ENCODE data around the gene NFKBIZ.
"Not testable (repeated sequence)": the region's sequence is repeated elsewhere in the genome, so short reads cannot be mapped to it uniquely, and the experiment has no call there.

DNA sequence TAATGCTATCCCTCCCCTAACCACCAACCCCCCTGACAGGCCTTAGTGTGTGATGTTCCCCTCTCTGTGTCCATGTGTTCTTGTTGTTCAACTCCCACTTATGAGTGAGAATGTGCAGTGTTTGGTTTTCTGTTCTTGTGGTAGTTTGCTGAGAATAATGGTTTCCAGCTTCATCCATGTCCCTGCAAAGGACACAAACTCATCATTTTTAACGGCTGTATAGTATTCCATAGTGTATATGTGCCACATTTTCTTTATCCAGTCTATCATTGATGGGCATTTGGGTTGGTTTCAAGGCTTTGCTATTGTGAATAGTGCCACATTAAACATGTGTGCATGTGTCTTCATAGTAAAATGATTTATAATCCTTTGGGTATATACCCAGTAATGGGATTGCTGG lies 56.3 kb downstream of the NFKBIZ start:
- not testable (repeated sequence) for TF ChIP-seq EZH2 (IDR thresholded peaks at IDR 0.05; ENCODE audit: low read length, unreplicated experiment); CTCF (conservative IDR thresholded peaks at IDR 0.05; ENCODE audit: low read depth, low read length)

All from PC-3 (cell line).